Astrocyte of the cerebellum (primary cell): Measurements from ENCODE around the gene PPOX.

Experiments used
- DNase-seq: peaks from one replicate; pipeline ENCODE4 v3.0.0-alpha.2; 2011; ENCODE audit warnings: low read depth
- H3K4me3 ChIP-seq: 2 replicates; pipeline ENCODE4 v1.5.1; 2011; ENCODE audit warnings: mild to moderate bottlenecking, low read depth, low read length, moderate library complexity
- in situ Hi-C: cut with HindIII; loops from 2 replicates; pipeline ENCODE4 v1.10.0; 2017; ENCODE audit warnings: low sequenced_read_pairs
- TF ChIP-seq, protein P1 (sequence below): IDR thresholded peaks from 2 replicates; pipeline ENCODE4 v1.5.1; 2012; ENCODE audit warnings: low read length, low read depth, moderate library complexity, mild to moderate bottlenecking; ENCODE audit errors: missing control alignments

PPOX gene

DNA sequence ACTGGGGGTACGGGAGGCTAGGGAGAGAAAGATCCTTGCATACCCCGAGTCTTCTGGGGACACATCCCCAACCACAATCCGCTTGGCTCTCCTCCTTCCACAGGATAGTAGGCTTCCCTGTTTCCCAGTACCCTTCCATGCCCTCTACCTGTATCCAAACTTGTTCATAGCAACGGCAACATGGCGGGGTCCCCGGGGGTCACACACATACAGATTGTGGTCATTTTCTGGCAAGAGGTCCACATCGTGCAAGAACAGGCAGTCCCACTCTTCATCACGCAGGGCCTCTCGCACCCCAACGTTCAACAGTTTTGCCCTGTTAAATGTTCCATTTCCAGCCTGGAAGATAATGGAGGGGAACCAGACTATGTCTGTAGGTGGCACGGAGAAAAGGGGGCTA lies 7.5 kb downstream of the PPOX start:
- in situ Hi-C loops: no loop called here
- TF ChIP-seq, protein P1, sequence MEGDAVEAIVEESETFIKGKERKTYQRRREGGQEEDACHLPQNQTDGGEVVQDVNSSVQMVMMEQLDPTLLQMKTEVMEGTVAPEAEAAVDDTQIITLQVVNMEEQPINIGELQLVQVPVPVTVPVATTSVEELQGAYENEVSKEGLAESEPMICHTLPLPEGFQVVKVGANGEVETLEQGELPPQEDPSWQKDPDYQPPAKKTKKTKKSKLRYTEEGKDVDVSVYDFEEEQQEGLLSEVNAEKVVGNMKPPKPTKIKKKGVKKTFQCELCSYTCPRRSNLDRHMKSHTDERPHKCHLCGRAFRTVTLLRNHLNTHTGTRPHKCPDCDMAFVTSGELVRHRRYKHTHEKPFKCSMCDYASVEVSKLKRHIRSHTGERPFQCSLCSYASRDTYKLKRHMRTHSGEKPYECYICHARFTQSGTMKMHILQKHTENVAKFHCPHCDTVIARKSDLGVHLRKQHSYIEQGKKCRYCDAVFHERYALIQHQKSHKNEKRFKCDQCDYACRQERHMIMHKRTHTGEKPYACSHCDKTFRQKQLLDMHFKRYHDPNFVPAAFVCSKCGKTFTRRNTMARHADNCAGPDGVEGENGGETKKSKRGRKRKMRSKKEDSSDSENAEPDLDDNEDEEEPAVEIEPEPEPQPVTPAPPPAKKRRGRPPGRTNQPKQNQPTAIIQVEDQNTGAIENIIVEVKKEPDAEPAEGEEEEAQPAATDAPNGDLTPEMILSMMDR: no peak
- DNase-seq: no peak
- H3K4me3 ChIP-seq: no peak overlapping the region

DNA sequence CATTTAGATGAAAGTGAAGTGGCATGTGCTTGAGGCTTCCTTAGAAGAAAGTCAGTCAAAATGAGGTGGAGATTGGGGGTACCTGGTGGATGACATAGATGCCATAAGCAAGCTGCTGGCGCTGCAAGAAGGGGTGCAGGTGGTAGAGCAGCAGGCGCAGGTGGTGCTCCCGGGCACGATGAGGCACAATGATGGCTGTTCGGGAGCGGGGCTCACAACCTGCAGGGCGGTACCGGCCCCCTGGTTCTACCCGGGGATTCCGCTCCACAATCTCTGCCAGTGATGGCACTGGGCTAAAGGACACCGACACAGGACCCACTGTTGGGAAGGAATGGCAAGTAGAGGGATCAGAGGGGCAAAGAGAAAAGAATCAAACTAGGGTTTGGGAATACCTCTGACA lies 8.7 kb downstream of the PPOX start:
- TF ChIP-seq, protein P1: no peak
- DNase-seq: no peak
- H3K4me3 ChIP-seq: no peak overlapping the region
- in situ Hi-C loops: no loop called here

DNA sequence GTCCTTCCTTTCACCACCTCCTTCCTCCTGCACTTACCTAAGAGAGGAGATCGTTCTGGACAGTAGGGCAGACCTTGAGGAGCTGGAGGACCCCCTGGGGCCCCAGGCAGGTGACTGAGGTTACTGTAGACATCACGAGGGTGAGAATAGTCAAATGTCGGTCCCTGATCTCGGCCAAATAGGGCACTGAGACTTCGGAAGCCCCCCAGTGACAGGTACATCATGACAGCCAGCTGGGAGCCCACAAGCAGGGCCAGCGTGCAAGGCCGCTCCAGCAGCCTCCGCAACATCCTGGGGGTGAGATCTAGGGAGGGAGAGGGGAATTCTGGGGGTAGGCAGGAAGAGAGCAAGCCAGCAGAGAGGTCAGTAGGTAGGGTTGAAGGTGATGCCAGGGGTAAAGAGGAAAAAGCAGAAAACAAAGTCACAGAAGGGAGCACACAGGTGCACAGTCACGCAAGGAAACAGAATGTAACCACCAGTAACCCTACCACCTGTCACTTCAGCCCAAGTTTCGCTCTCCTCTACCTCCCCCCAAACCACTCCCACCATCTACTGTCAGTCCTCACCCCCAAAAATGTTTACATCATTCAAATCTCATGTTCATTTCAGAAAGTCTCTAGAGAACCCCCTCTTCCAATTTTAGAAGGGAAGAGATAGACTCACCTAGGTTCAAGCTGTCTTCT lies 9.7 kb downstream of the PPOX start:
- no peak for DNase-seq
- in situ Hi-C loops: no loop called here
- peak overlapping the region; percentile 96 for H3K4me3 ChIP-seq
- TF ChIP-seq, protein P1: no peak

DNA sequence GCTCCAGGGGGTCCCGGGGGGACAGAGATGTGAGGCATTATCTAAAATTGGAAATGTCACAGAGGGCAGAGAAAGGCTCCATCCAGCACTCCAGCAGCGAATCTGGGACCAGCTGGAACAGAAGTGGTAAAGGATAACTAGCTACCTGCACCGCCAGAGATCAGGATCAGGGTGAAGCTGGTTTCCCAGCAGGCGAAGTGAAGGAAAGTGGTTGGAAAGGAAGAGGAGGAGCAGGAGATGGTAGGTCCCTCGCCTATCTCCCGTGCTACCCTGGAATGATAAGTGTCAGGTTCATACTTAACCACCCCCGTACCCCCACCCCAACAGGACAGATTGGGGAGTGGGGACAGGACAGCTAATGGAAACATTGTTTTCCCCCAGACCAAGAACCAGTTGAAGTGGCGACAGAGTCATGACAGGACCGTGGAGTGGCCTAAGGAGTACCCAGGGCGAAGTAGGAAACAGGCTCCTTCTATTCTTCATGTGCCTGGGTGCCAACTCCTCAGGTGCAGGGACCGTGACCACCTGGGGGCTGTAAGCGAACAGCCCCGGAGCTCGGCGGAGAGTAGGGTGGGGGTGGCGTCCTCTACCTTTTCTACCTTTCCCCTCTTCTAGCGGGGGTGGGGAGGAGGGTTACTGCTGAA lies 10.4 kb downstream of the PPOX start:
- TF ChIP-seq, protein P1: no peak

DNA sequence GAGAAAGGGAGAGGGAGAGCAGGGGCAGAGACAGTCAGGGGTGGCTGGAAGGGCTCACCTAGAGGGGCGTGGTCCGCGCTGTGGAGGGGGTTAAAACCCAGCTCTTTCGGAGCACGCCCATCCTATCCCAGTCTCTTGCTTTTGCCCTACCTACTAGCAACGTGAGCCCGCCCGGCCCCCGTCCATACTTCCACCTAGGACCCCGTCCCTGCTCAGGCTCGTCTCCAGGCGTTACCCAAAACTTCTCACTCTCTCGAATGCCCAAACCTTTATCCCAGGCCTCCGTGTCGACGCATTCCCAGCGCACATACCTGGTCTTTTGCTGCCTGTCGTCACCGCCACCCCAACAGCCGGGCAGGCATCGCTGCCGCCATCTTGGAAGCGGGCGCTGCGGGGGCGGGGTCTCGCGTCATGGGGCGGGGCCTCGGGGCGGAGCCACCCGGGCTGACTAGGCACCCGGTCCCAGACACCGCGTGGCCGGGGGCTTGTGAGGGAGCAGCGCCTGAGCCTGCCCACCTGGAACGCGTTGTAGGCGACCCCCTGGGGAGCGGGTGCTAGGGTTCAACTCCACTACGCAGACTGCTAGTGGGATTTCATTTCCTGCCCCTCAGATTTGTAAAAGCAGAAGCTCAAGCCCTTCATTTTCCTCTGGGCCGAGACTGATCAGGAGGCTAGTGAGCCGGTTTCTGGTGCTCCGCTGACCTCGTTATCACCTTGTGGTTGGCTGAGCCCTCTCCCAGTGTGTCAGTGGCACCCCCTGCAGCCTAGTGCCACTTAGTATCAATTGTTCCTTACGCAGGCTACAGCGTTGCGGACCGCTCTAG lies 11.1 kb downstream of the PPOX start, which contains the start of gene B4GALT3:
B4GALT3 (minus strand) TSS at position 396 of the 824 bp plus-strand sequence. CDS start 1,447 bp downstream, outside the sequence.
- in situ Hi-C loops: no loop called here
- no peak for DNase-seq
- H3K4me3 ChIP-seq: peak within 1 kb of the TSS; percentile 96
- TF ChIP-seq, protein P1: no peak

More for the DNA sequence above, 10.4 kb downstream of the PPOX start:
- H3K4me3 ChIP-seq: peak overlapping the region; percentile 96
- in situ Hi-C loops: no loop called here
- no peak for DNase-seq

DNA sequence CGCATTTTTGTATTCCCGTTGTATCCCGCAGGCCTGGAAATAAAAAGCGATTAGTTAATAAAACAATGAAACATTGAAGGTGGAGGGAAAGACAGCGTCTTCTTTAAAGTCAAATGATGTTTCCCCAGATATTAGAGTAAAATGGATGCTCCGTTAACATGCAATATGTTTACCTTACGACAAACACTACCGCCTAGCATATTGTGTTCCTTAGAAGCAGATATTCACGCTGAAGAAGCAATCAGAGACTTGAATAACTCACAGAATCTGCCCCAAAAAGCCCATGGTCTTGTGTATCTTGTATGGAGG lies 11.7 kb downstream of the PPOX start:
- DNase-seq: no peak
- TF ChIP-seq, protein P1: no peak
- in situ Hi-C loops: no loop called here
- H3K4me3 ChIP-seq: peak overlapping the region; percentile 96
